ENCODE data around the gene GPATCH3. TPM values are rescaled to one million over a fixed set of nuclear protein-coding genes. Genes with fewer than 3 reads are reported as not detected.
"Not testable (repeated sequence)": the region's sequence is repeated elsewhere in the genome, so short reads cannot be mapped to it uniquely, and the experiment has no call there.

Gene GPATCH3
- total RNA-seq, 1 donor from 2014 or later: 9.8 TPM

DNA sequence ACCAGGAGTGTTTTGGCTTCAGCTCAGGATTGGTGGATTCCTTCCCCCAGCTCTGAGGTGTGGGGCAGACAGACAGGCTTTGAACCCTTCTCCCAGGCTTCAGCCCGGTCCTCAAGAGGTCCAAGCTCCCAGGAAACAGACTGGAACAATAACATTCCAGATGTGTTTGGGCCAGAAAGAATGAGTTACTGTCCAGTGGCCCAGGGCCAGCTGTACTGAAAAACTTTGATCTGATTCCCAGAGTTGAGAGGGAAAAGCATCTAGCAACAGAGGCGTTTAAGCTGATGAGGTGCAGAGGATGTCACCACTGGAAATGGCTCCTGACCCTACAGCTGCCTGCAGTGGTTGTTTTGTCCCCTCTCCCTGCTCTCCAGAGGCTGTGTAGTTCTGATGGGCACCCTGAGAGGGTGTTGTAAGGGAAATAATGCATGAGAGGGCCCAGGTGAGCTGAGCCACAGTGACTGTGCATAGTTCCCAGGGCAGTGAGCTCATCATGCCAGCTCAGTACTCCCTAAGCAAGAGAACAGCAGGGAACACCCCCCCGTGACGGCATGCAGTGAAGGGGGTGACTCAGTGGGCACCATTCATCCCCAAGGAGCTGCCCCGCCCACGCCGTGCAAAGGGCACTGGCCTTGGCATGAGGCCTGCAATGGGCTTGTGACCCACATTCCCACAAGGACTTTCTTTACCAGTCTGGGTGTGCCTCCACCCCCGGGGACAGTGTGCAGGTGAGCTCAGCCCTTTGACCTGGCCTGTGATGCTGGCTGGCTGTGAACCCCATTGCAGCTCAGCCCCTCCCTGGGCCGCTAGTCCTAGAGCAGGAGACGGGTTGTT, 51.1 kb downstream of the GPATCH3 start:
- DNase-seq (ENCODE audit: low spot score in 2 of 2): no peak
- no peak for FAIRE-seq

DNA sequence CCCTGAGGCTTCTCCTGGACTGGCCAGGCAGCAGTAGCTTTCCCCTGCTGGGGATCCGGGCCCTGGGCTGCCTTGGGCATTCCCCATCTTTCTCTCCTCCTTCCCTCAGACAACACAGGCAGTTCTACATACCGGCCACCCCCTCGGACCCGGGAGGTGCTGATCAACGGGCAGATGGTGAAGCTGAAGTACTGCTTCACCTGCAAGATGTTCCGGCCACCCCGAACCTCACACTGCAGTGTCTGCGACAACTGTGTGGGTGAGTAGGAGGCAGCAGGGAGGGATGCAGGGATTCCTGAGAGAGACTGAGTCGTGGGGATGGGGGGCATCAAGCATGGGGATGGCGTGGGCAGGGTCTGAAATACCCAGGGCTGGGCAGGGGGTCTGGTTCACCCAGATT, 51.8 kb downstream of the GPATCH3 start:
- FAIRE-seq (no peak), DNase-seq (ENCODE audit: low spot score in 2 of 2) (no peak)

GRCh38 chr1:26847826-26848225, 52.4 kb downstream of the GPATCH3 start:
- FAIRE-seq: not testable (repeated sequence)

DNA sequence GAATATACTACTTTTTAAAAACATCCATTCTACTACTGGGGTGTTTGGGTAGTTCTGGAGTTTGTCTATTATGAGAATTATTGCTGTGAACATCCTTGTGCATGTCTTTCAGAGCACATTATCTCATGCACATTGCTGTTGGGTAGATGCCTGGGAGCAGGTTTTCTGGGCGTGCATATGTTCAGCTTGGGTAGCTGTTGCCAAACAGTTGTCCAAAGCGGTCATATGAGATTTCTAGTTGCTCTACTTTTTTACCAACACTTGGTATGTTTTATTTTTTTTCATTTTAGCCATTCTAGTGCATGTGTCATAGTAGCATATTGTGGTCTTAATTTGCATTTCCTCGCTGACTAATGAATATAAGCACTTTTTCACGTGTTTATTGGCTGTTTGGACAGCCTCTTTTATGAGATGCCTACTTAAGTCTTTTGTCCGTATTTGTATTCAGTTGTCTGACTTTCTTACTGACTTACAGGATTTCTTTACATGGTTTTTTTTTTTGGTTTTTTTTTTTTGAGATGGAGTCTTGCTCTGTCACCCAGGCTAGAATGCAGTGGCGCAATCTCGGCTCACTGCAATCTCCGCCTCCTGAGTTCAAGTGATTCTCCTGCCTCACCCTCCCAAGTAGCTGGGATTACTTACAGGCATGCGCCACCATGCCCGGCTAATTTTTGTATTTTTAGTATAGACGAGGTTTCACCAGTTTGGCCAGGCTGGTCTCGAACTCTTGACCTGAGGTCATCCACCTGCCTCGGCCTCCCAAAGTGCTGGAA, 55.7 kb downstream of the GPATCH3 start:
- FAIRE-seq (no peak), DNase-seq (ENCODE audit: low spot score in 2 of 2) (no peak)

More at GRCh38 chr1:26847826-26848225, 52.4 kb downstream of the GPATCH3 start:
- DNase-seq (ENCODE audit: low spot score in 2 of 2): not testable (repeated sequence)

Other genes starting within 250 kb of the GPATCH3 start
- gene ARID1A, start 204.5 kb downstream of the GPATCH3 start, total RNA-seq: 17.1 TPM
- gene PIGV, start 112.5 kb downstream of the GPATCH3 start, total RNA-seq: 4.5 TPM
- gene ZDHHC18, start 73.8 kb downstream of the GPATCH3 start, total RNA-seq: 5.7 TPM
- gene SFN, start 37.3 kb downstream of the GPATCH3 start, total RNA-seq: under 0.01 TPM
- 8.6 TPM for gene GPN2, start 10.2 kb downstream of the GPATCH3 start, total RNA-seq
- gene NR0B2, start 13.5 kb upstream of the GPATCH3 start, total RNA-seq: not detected
- 17.1 TPM for gene NUDC, start 21.3 kb upstream of the GPATCH3 start, total RNA-seq
- not detected for gene KDF1, start 60.0 kb upstream of the GPATCH3 start, total RNA-seq
- gene TRNP1, start 93.2 kb upstream of the GPATCH3 start, total RNA-seq: 16.7 TPM
- gene TENT5B, start 112.4 kb upstream of the GPATCH3 start, total RNA-seq: not detected